ENCODE data around the gene SKOR2.

Gene SKOR2

DNA sequence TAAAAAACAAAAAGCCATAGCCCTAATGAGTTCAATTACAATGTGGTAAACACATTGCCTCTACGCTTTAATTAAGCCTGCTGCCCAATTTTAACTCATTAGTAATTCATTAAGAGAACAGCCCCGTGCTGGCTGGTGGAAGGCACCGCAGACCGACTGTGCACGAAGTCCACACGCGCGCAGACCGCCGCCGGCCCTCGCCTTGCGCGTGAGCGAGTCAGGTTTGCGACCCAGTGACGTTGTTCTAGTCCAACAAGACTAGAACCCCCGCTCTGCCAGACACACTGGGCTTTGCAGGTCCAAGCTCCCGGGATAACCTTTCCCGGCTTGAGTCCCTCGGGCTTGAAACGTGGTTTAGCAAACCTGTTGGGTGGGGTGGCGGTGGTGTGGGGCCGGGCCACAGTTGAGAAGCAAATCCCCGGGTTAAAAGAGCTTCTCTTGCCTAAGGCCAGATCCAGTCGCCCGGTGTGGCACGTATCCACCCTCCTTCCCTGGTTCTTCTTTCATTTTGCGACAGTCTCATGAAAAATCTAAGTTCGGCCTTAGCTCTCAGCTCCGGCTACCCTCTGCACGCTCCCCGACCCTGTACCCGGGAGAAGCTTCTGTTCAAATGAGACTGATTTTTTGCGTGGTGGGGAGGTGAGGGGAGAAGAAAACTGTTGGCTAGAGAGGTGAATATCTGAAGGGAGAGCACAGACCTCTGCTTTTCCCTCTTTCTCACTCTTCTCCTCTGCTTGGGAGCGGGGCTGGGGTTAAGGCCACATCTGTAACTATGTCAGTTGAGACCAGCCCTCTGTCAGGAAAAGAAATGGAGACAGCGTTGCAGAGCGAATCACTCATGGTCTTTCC, 11.1 kb upstream of the SKOR2 start:
- TF ChIP-seq, protein P1, sequence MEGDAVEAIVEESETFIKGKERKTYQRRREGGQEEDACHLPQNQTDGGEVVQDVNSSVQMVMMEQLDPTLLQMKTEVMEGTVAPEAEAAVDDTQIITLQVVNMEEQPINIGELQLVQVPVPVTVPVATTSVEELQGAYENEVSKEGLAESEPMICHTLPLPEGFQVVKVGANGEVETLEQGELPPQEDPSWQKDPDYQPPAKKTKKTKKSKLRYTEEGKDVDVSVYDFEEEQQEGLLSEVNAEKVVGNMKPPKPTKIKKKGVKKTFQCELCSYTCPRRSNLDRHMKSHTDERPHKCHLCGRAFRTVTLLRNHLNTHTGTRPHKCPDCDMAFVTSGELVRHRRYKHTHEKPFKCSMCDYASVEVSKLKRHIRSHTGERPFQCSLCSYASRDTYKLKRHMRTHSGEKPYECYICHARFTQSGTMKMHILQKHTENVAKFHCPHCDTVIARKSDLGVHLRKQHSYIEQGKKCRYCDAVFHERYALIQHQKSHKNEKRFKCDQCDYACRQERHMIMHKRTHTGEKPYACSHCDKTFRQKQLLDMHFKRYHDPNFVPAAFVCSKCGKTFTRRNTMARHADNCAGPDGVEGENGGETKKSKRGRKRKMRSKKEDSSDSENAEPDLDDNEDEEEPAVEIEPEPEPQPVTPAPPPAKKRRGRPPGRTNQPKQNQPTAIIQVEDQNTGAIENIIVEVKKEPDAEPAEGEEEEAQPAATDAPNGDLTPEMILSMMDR (IDR thresholded peaks at IDR 0.05; ENCODE audit: low read length): no peak
- TF ChIP-seq EZH2 (optimal IDR thresholded peaks at IDR 0.05; ENCODE audit: low read depth, low read length) (no peak), EZH2phosphoT487 (IDR thresholded peaks at IDR 0.05; ENCODE audit: low read length) (no peak)
- no peaks in the 10 kb centered on the region for H4K20me1 ChIP-seq (ENCODE audit: insufficient read depth, low read length)
- H2AFZ ChIP-seq (ENCODE audit: low read length): no peak overlapping the region

DNA sequence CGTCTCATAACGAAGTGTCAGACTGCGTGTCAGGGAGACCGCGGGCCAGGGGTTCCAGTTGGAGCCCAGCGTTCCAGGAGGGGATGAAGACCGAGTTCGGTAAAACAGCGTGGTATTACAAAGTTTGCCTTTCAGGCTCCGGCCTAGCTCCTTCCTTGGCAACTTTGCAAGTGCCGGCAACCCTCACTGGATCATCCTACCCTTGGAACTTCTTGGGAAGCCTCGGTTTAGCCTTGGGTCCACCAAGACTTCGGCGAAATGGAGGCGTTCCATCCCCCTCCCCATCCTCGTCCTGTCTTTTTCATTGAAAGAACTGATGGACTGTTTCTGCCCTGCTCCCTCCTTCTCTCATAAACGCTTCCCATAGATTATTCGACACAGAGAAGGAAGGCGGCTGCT, 10.4 kb upstream of the SKOR2 start:
- no peaks in the 10 kb centered on the region for H3K9me2 ChIP-seq (replicated peaks; ENCODE audit: insufficient read depth, low read length)
- TF ChIP-seq EZH2 (optimal IDR thresholded peaks at IDR 0.05; ENCODE audit: low read depth, low read length) (no peak), EZH2phosphoT487 (IDR thresholded peaks at IDR 0.05; ENCODE audit: low read length) (no peak)
- TF ChIP-seq, protein P1 (IDR thresholded peaks at IDR 0.05; ENCODE audit: low read length): no peak
- no peaks in the 10 kb centered on the region for H3K79me2 ChIP-seq (ENCODE audit: low read length)
- H3K9ac ChIP-seq (ENCODE audit: low read length): no peak overlapping the region
- no peaks in the 10 kb centered on the region for H3K36me3 ChIP-seq (replicated peaks; ENCODE audit: insufficient read depth, low read length)
- H4K20me1 ChIP-seq (ENCODE audit: insufficient read depth, low read length): no peaks in the 10 kb centered on the region
- H3K4me1 ChIP-seq (ENCODE audit: low read length): no peaks in the 10 kb centered on the region
- H3F3A ChIP-seq (ENCODE audit: insufficient read depth, low read length): no peaks in the 10 kb centered on the region
- no peak overlapping the region for H3K27ac ChIP-seq (ENCODE audit: low read length)
- H3K9me3 ChIP-seq (replicated peaks; ENCODE audit: insufficient read depth, low read length): no peaks in the 10 kb centered on the region
- H2AFZ ChIP-seq (ENCODE audit: low read length): no peak overlapping the region
- H3K4me3 ChIP-seq (ENCODE audit: low read length): no peak overlapping the region
- no peak overlapping the region for H3K4me2 ChIP-seq (ENCODE audit: low read depth, low read length)
- H3K27me3 ChIP-seq (replicated peaks; ENCODE audit: insufficient read depth, low read length): no peaks in the 10 kb centered on the region
- DNase-seq: no peak

More for the DNA sequence above, 11.1 kb upstream of the SKOR2 start:
- Histone ChIP-seq H3K4me1 (ENCODE audit: low read length) (no peaks in the 10 kb centered on the region), H3K9me3 (replicated peaks; ENCODE audit: insufficient read depth, low read length) (no peaks in the 10 kb centered on the region), H3K27ac (ENCODE audit: low read length) (no peak overlapping the region), H3K4me3 (ENCODE audit: low read length) (no peak overlapping the region), H3K9me2 (replicated peaks; ENCODE audit: insufficient read depth, low read length) (no peaks in the 10 kb centered on the region), H3K79me2 (ENCODE audit: low read length) (no peaks in the 10 kb centered on the region), H3K9ac (ENCODE audit: low read length) (no peak overlapping the region), H3F3A (ENCODE audit: insufficient read depth, low read length) (no peaks in the 10 kb centered on the region), H3K27me3 (replicated peaks; ENCODE audit: insufficient read depth, low read length) (no peaks in the 10 kb centered on the region), H3K4me2 (ENCODE audit: low read depth, low read length) (no peak overlapping the region), H3K36me3 (replicated peaks; ENCODE audit: insufficient read depth, low read length) (no peaks in the 10 kb centered on the region)
- DNase-seq: no peak

DNA sequence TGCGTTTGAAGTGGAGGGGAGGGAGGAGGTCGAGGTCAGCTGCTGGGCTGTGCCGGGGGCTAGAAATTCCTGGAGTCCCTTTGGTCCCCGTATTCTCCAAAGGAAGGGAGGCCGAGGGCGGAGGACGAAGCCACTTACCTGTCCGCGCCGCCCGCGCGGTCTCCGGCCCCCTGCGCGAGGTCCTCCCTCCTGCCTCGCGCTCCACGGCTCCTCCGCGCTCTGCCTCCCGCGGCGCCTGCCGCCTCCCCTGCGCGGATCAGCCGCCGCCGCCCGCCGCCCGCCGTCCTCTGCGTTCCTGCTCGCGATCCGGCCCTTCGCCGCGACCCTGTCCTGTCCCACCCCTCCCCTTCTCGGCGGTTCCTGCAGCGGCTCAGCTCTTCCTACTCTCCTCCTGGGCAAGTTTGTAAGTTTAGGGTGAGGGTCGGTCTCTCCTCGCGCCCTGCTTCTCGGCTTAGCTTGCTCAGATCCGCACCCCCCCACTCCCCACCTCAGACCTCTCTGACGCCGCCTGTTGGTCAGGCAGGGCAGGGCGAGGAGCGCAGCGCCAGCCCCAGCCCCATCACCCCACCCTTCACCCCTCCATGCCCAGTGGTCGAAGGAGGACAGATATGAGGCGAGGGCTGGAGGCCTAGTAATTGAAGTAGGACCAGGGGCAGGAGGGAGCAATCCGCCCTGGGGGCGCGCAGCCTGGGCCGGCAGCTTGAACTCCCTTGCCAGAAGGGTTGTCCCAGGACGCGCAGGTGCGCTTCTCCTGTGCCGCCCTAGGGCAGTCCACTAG, 9.7 kb upstream of the SKOR2 start:
- H3K4me1 ChIP-seq (ENCODE audit: low read length): no peaks in the 10 kb centered on the region
- H3K4me3 ChIP-seq (ENCODE audit: low read length): no peak overlapping the region
- H3K4me2 ChIP-seq (ENCODE audit: low read depth, low read length): no peak overlapping the region

More for the DNA sequence above, 9.7 kb upstream of the SKOR2 start:
- H2AFZ ChIP-seq (ENCODE audit: low read length): no peak overlapping the region
- no peak for DNase-seq
- no peaks in the 10 kb centered on the region for H3K36me3 ChIP-seq (replicated peaks; ENCODE audit: insufficient read depth, low read length)
- no peak overlapping the region for H3K27ac ChIP-seq (ENCODE audit: low read length)
- no peaks in the 10 kb centered on the region for H3K27me3 ChIP-seq (replicated peaks; ENCODE audit: insufficient read depth, low read length)
- no peaks in the 10 kb centered on the region for H4K20me1 ChIP-seq (ENCODE audit: insufficient read depth, low read length)
- H3K9me3 ChIP-seq (replicated peaks; ENCODE audit: insufficient read depth, low read length): no peaks in the 10 kb centered on the region
- H3F3A ChIP-seq (ENCODE audit: insufficient read depth, low read length): no peaks in the 10 kb centered on the region
- H3K9ac ChIP-seq (ENCODE audit: low read length): no peak overlapping the region
- TF ChIP-seq EZH2phosphoT487 (IDR thresholded peaks at IDR 0.05; ENCODE audit: low read length) (no peak), EZH2 (optimal IDR thresholded peaks at IDR 0.05; ENCODE audit: low read depth, low read length) (no peak)
- TF ChIP-seq, protein P1 (IDR thresholded peaks at IDR 0.05; ENCODE audit: low read length): no peak
- no peaks in the 10 kb centered on the region for H3K79me2 ChIP-seq (ENCODE audit: low read length)
- H3K9me2 ChIP-seq (replicated peaks; ENCODE audit: insufficient read depth, low read length): no peaks in the 10 kb centered on the region

All from MM.1S (cell line).